Type B pancreatic cell (in vitro differentiated cells): Measurements from ENCODE around the gene UBE3B. TPM values are rescaled to one million over a fixed set of nuclear protein-coding genes. Genes with fewer than 3 reads are reported as not detected.

ENCODE experiments used
- DNase-seq: peaks from one replicate; pipeline ENCODE4 v3.0.0; 2021; ENCODE audit warnings: mixed read lengths; ENCODE audit not compliant: unreplicated experiment; ENCODE audit errors: extremely low spot score
- H3K27ac Mint-ChIP-seq: 2 replicates; pipeline ENCODE4 v1.8.0; 2021; ENCODE audit warnings: mild to moderate bottlenecking, mixed read lengths
- H3K27me3 Mint-ChIP-seq: 2 replicates; pipeline ENCODE4 v1.8.0; 2021; ENCODE audit warnings: mixed read lengths
- H3K36me3 Mint-ChIP-seq: 2 replicates; pipeline ENCODE4 v1.8.0; 2021; ENCODE audit warnings: mixed read lengths
- H3K4me1 Mint-ChIP-seq: one replicate; pipeline ENCODE4 v1.8.0; 2021; ENCODE audit warnings: mixed read lengths; ENCODE audit not compliant: unreplicated experiment
- H3K4me3 Mint-ChIP-seq: 2 replicates; pipeline ENCODE4 v1.8.0; 2021; ENCODE audit warnings: mild to moderate bottlenecking, mixed read lengths
- H3K9me3 Mint-ChIP-seq: 2 replicates; pipeline ENCODE4 v1.8.0; 2021; ENCODE audit warnings: mixed read lengths
- total RNA-seq: library from RNA; stranded (reverse); gene quantifications from 2 replicates; pipeline ENCODE4 v1.2.1, GENCODE V29; 2021; ENCODE audit warnings: low replicate concordance
- TF ChIP-seq, protein P1 (sequence below): fragments of 200-600 bp; sonication (generic); conservative IDR thresholded peaks from 2 replicates; pipeline ENCODE4 v1.5.0; 2021; ENCODE audit warnings: antibody characterized with exemption, mild to moderate bottlenecking

The UBE3B gene
- total RNA-seq, 1 donor from 2014 or later: 41.3 TPM

DNA sequence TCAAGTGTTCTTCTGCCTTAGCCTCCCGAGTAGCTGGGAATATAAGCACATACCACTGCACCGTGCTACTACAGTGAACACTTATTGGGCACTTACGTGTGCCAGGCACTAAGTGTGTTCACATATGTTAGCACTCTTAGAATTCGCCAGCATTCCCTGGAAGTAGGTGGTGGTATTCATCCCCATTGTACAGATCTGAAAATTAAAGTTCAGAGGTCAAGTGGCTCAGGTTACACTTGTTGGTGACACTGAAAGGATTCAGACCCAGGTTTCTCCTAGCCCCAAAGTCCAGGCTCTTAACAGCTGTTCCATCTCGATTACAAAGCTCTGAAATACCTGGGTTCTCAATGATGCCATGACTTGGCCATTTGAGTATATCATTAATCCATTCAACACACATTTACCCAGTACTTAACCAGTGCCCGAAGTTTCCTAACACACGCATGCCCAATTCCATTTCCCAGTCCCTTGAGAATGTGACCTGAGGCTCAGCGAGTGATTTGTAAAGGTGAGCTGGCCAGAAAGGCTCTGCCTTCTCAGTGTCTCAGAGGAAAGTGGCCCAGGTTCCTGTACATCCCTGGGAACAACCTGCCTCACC lies 101.0 kb downstream of the UBE3B start:
- TF ChIP-seq, protein P1, sequence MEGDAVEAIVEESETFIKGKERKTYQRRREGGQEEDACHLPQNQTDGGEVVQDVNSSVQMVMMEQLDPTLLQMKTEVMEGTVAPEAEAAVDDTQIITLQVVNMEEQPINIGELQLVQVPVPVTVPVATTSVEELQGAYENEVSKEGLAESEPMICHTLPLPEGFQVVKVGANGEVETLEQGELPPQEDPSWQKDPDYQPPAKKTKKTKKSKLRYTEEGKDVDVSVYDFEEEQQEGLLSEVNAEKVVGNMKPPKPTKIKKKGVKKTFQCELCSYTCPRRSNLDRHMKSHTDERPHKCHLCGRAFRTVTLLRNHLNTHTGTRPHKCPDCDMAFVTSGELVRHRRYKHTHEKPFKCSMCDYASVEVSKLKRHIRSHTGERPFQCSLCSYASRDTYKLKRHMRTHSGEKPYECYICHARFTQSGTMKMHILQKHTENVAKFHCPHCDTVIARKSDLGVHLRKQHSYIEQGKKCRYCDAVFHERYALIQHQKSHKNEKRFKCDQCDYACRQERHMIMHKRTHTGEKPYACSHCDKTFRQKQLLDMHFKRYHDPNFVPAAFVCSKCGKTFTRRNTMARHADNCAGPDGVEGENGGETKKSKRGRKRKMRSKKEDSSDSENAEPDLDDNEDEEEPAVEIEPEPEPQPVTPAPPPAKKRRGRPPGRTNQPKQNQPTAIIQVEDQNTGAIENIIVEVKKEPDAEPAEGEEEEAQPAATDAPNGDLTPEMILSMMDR: no peak
- no peak for DNase-seq
- Mint-ChIP-seq H3K27me3 (no peaks in the 10 kb centered on the region), H3K27ac (no peak overlapping the region), H3K36me3 (peaks cover 3% of the 10 kb centered on the region), H3K4me3 (no peak overlapping the region), H3K9me3 (no peaks in the 10 kb centered on the region), H3K4me1 (peaks cover 10% of the 10 kb centered on the region)

DNA sequence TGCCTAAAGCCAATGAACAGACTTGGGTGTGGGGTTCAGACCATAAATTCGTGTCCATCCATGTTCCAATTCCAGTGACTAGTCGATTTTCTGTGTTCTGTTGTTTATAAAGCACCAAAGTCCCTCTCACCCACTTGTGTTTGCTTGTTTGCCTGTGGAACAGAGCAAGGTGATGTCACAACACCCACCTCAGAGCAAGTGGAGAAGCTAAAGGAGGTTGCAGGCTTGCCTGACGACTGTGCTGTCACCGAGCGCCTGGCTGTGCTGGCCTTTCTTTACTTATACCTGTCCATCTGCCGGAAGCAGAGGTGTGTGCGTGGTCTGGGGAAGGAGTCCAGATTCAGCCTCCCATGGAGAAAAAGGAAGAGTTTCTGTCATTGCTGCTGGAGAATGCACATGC lies 102.2 kb downstream of the UBE3B start:
- TF ChIP-seq, protein P1: no peak
- no peak for DNase-seq
- peaks cover 5% of the 10 kb centered on the region for H3K4me1 Mint-ChIP-seq
- H3K9me3 Mint-ChIP-seq: no peaks in the 10 kb centered on the region
- H3K36me3 Mint-ChIP-seq: peaks cover 3% of the 10 kb centered on the region
- no peak overlapping the region for H3K4me3 Mint-ChIP-seq
- H3K27me3 Mint-ChIP-seq: no peaks in the 10 kb centered on the region
- no peak overlapping the region for H3K27ac Mint-ChIP-seq

DNA sequence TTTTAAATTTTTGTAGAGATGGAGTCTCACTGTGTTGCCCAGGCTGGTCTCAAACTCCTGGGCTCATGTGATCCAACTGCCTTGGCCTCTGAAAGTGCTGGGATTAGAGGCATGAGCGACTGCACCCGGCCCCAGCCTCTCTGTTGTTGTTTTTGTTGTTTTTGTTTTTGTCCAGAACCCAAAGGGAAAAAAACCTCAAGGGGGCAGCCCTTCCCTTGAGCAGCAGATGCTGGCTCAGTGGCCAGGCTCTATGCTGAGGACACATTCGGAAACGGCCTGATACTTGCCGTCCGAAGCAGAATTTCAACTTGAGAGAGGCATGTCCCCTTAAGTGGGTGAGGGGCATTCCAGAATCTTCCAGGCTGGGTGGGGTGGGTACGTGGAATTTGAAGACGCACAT lies 102.8 kb downstream of the UBE3B start:
- no peaks in the 10 kb centered on the region for H3K27me3 Mint-ChIP-seq
- TF ChIP-seq, protein P1: no peak
- DNase-seq: no peak
- no peaks in the 10 kb centered on the region for H3K4me1 Mint-ChIP-seq
- H3K9me3 Mint-ChIP-seq: no peaks in the 10 kb centered on the region
- no peak overlapping the region for H3K27ac Mint-ChIP-seq
- H3K4me3 Mint-ChIP-seq: no peak overlapping the region
- peaks cover 3% of the 10 kb centered on the region for H3K36me3 Mint-ChIP-seq

DNA sequence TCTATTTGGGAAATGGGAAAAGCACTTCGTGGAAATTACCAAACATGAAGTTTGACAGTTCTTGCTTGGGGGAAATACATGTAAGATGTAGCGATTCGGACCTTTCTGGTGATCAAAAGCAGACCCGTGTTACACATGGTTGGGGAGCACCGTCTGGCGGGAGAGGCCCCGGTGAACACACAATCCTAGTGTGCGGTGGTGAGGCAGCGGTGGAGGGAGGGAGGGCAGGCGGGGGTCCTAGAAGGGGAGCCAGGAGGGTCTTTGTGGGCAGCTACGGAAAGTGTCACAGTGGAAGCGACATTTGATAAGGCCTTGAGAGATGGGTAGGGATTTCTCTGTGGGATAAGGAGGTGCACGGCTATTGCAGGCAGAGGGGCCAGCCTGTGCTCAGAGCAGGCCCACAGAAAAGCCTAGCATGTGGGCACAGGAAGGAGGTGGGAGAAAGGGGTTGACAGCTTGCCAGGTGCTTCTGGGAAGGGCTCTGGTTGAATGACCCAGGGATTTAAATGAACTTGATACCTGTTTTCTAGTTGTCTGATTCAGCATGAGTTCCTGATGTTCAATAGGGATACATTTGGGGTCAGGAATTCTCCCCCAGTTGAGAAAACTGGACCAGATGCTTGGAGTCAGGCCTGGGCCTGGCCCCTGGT lies 103.4 kb downstream of the UBE3B start:
- Mint-ChIP-seq H3K4me1 (no peaks in the 10 kb centered on the region), H3K9me3 (no peaks in the 10 kb centered on the region), H3K27ac (no peak overlapping the region), H3K4me3 (no peak overlapping the region), H3K27me3 (no peaks in the 10 kb centered on the region), H3K36me3 (peaks cover 3% of the 10 kb centered on the region)
- DNase-seq: no peak
- TF ChIP-seq, protein P1: no peak

DNA sequence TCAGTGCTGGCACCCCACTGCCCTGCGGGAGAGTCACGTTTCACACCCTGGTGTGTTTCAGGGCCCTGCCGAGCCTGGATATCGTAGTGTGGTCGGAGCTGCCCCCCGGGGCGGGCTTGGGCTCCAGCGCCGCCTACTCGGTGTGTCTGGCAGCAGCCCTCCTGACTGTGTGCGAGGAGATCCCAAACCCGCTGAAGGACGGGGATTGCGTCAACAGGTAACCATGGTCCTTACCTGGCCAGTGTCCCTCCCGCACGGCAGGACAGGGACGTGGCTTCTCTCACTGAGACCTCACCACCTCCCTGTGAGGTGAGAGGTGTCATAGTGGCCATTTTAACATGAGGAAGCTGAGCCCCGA lies 103.9 kb downstream of the UBE3B start:
- Mint-ChIP-seq H3K4me1 (no peaks in the 10 kb centered on the region), H3K9me3 (no peaks in the 10 kb centered on the region), H3K27ac (no peak overlapping the region), H3K27me3 (no peaks in the 10 kb centered on the region), H3K36me3 (peaks cover 3% of the 10 kb centered on the region), H3K4me3 (no peak overlapping the region)
- no peak for DNase-seq
- TF ChIP-seq, protein P1: no peak
